HG02840 (cell line): ENCODE results near the gene MMAA.

Experiments
- ATAC-seq: cut with Tn5 transposase; IDR thresholded peaks from one replicate; pipeline ENCODE4 v1.9.1; 2021; ENCODE audit warnings: mild to moderate bottlenecking, moderate library complexity, moderate number of reproducible peaks; ENCODE audit not compliant: unreplicated experiment, low FRiP score

Gene MMAA

GRCh38 chr4:145703850-145704497 is 84.8 kb downstream of the MMAA start:
- no peak for ATAC-seq

DNA sequence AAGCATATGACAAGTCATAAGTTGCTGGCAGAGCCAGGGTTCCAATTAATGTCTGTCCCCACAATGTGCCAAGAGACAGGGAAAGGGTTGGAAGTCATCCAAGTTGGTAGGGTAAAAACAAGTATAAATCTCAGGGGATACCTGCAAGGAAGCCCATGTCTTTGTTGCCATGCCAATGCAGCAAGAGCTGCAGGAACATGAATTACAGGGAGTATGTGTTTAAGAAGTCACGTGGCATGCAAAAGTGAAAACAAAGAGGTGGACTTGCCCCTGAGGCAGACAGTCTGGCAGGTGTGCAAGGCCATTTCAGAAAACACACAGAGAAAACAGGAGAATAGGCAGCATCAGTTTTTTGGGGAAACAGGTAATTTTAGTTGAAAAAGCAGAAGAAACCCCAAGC is 90.2 kb downstream of the MMAA start:
- no peak for ATAC-seq
